Psoas muscle (tissue), 8 donors: ENCODE results near the gene TCTN2. TPM values are rescaled to one million over a fixed set of nuclear protein-coding genes. Genes with fewer than 3 reads are reported as not detected.

ENCODE experiments used
- ATAC-seq, 4 donors: fragments of 200-7000 bp; cut with Tn5 transposase; one replicate each; pipeline ENCODE4 v1.9.1; 2020; ENCODE audit warnings: moderate library complexity in 3 of 4, mild to moderate bottlenecking in 2 of 4
- DNase-seq, 2 donors: peaks; one replicate each; pipeline ENCODE4 v3.0.0-alpha.2; 2020
- H3K27ac ChIP-seq: fragments of 200-600 bp; one replicate; pipeline ENCODE4 v1.8.0; 2022
- H3K27me3 ChIP-seq, 3 donors: fragments of 200-600 bp in 1 of 3; one replicate each; pipeline versions ENCODE4 v1.6.1 to v1.8.0; 2013 to 2022; ENCODE audit warnings: low read length in 2 of 3, mild to moderate bottlenecking in 2 of 3, moderate library complexity in 1 of 3; ENCODE audit not compliant: insufficient read depth in 3 of 3
- H3K36me3 ChIP-seq, 2 donors: fragments of 200-600 bp in 1 of 2; one replicate each; pipeline versions ENCODE4 v1.6.1 to v1.8.0; 2013 to 2022; ENCODE audit warnings: low read depth in 1 of 2, mild to moderate bottlenecking in 1 of 2, moderate library complexity in 1 of 2; ENCODE audit not compliant: insufficient read depth in 1 of 2
- H3K4me1 ChIP-seq: fragments of 200-600 bp; one replicate; pipeline ENCODE4 v1.8.0; 2022
- H3K4me3 ChIP-seq: fragments of 200-600 bp; one replicate; pipeline ENCODE4 v1.8.0; 2022; ENCODE audit warnings: mild to moderate bottlenecking
- H3K9me3 ChIP-seq: fragments of 200-600 bp; one replicate; pipeline ENCODE4 v1.8.0; 2022
- WGBS, 3 donors: extraction: QIAGEN DNeasy Blood & Tissue Kit; methylation state at CpG; one replicate each; pipeline versions ENCODE4 v1.1.6 to v1.1.7; 2013; 5-methylcytosine and 5-hydroxymethylcytosine counted together
- intact Hi-C, 2 donors: fragments of 100-400 bp; cut with DNase I; formaldehyde crosslinking; loops; one replicate each; pipeline versions ENCODE4 v1.11.0 to v1.14.2; 2022
- polyA plus RNA-seq, 3 donors: library from polyadenylated mRNA; stranded (reverse); fragments of 200-250 nt; gene quantifications; one replicate each; pipeline ENCODE4 v1.2.3, GENCODE V29; 2013
- total RNA-seq, 4 donors: library from RNA; stranded (reverse); fragmentation: NEBNext Ultra II Directional in 2 of 4; extraction: Animal tissue kit (Norgen Biotek cat#: 25700) in 2 of 4; gene quantifications; one replicate each; pipeline versions ENCODE4 v1.2.1 to v1.2.4, GENCODE V29; 2021 to 2023
- TF ChIP-seq, protein P1 (sequence below): fragments of 200-600 bp; IDR thresholded peaks from one replicate; pipeline ENCODE4 v1.8.0; 2022; ENCODE audit warnings: antibody characterized with exemption
- donor health status: healthy with polysubstance abuse.
- donor health status: DM: no; HTN: no; CAD: no; lungs with moderate emphysema.
- donor health status: Bipolar disorder and iron deficiency.
- donor health status: healthy.
- donor health status: DM: yes; HTN: yes; CAD: no.
- donor health status: DM: no; HTN: no; CAD: no.
- donor health status: DM: no; HTN: no; CAD: no.
- donor health status: DM: yes; HTN: yes; CAD: no.

The TCTN2 gene
- total and polyA plus RNA-seq, 7 donors = 1.1 to 8.1 (median 1.8) TPM

GRCh38 chr12:123727878-123728277 lies 57.0 kb downstream of the TCTN2 start:
- peaks cover 3 to 96% of the 10 kb centered on the region in 2 donors for H3K36me3 ChIP-seq
- 86 to 90% (median 90%) methylated on average over 3 of the region's 3 CpGs for WGBS, 3 donors
- intact Hi-C loops = loop anchor here in 1 of 2 donors (10.0 kb wide), 1 partner anchor 237 kb away; no protein-coding TSS in a partner anchor

GRCh38 chr12:123731596-123731995 lies 60.7 kb downstream of the TCTN2 start:
- 89 to 98% (median 93%) methylated on average over 2 of the region's 2 CpGs for WGBS, 3 donors
- H3K27me3 ChIP-seq = no peaks in the 10 kb centered on the region
- intact Hi-C loops = loop anchor here in 1 of 2 donors (10.0 kb wide), 1 partner anchor 437 kb away; no protein-coding TSS in a partner anchor
- no peaks in the 10 kb centered on the region for H3K4me1 ChIP-seq
- no peaks in the 10 kb centered on the region for H3K9me3 ChIP-seq
- H3K4me3 ChIP-seq = no peak overlapping the region
- DNase-seq (no peak), ATAC-seq (no peak)
- TF ChIP-seq, protein P1, sequence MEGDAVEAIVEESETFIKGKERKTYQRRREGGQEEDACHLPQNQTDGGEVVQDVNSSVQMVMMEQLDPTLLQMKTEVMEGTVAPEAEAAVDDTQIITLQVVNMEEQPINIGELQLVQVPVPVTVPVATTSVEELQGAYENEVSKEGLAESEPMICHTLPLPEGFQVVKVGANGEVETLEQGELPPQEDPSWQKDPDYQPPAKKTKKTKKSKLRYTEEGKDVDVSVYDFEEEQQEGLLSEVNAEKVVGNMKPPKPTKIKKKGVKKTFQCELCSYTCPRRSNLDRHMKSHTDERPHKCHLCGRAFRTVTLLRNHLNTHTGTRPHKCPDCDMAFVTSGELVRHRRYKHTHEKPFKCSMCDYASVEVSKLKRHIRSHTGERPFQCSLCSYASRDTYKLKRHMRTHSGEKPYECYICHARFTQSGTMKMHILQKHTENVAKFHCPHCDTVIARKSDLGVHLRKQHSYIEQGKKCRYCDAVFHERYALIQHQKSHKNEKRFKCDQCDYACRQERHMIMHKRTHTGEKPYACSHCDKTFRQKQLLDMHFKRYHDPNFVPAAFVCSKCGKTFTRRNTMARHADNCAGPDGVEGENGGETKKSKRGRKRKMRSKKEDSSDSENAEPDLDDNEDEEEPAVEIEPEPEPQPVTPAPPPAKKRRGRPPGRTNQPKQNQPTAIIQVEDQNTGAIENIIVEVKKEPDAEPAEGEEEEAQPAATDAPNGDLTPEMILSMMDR = no peak
- peaks cover 9 to 97% of the 10 kb centered on the region in 2 donors for H3K36me3 ChIP-seq
- no peak overlapping the region for H3K27ac ChIP-seq

More at GRCh38 chr12:123727878-123728277, 57.0 kb downstream of the TCTN2 start:
- no peaks in the 10 kb centered on the region for H3K4me1 ChIP-seq
- no peak for DNase-seq
- no peaks in the 10 kb centered on the region for H3K9me3 ChIP-seq
- no peak overlapping the region for H3K4me3 ChIP-seq
- no peak overlapping the region for H3K27ac ChIP-seq
- ATAC-seq = no peak
- TF ChIP-seq, protein P1 = no peak
- no peaks in the 10 kb centered on the region for H3K27me3 ChIP-seq

DNA sequence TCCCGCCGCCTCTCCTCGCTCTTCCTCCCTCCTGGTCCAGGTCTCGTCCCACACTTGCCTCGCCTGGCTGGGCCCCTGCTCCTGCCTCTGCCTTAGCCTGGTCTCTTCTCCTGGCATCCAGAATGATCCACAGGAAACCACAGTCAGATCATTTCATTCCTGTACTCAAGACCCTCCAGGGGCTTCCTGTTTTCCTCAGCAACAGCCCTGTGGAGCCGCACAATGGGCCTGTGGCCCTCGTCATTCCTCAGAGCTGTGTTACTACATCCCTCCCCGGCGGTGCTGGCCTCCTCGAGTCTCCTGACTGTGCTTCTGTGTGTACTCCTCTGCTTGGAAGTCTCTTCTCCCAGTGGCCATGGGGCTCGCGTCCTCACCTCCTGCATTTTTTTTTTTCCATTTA lies 61.3 kb downstream of the TCTN2 start:
- TF ChIP-seq, protein P1 = no peak
- Histone ChIP-seq H3K36me3 (peaks cover 11 to 97% of the 10 kb centered on the region in 2 donors), H3K27me3 (no peaks in the 10 kb centered on the region), H3K9me3 (no peaks in the 10 kb centered on the region), H3K4me3 (no peak overlapping the region), H3K4me1 (no peaks in the 10 kb centered on the region), H3K27ac (no peak overlapping the region)
- ATAC-seq = no peak
- 86 to 95% (median 92%) methylated on average over 12 of the region's 12 CpGs for WGBS, 3 donors
- no peak for DNase-seq
- intact Hi-C loops = loop anchor here in 1 of 2 donors (10.0 kb wide), 1 partner anchor 437 kb away; no protein-coding TSS in a partner anchor

- Histone ChIP-seq H3K4me1 (no peaks in the 10 kb centered on the region), H3K4me3 (no peak overlapping the region), H3K9me3 (no peaks in the 10 kb centered on the region), H3K36me3 (peaks cover 8 to 97% of the 10 kb centered on the region in 2 donors), H3K27me3 (no peaks in the 10 kb centered on the region), H3K27ac (no peak overlapping the region)
- DNase-seq (no peak), ATAC-seq (no peak)
- TF ChIP-seq, protein P1 = no peak
- WGBS, 3 donors = 83 to 89% (median 89%) methylated on average over 10 of the region's 10 CpGs
- intact Hi-C loops = loop anchor here in 1 of 2 donors (10.0 kb wide), 1 partner anchor 438 kb away; no protein-coding TSS in a partner anchor
Observed at GRCh38 chr12:123733229-123733628, 62.3 kb downstream of the TCTN2 start.

GRCh38 chr12:123734268-123734667 lies 63.4 kb downstream of the TCTN2 start:
- Histone ChIP-seq H3K36me3 (peaks cover 8 to 97% of the 10 kb centered on the region in 2 donors), H3K9me3 (no peaks in the 10 kb centered on the region), H3K4me3 (no peak overlapping the region), H3K27ac (no peak overlapping the region), H3K27me3 (no peaks in the 10 kb centered on the region), H3K4me1 (no peaks in the 10 kb centered on the region)
- WGBS, 3 donors = 84 to 86% (median 86%) methylated on average over 5 of the region's 5 CpGs
- ATAC-seq = no peak
- intact Hi-C loops = loop anchor here in 1 of 2 donors (10.0 kb wide), 1 partner anchor 439 kb away; no protein-coding TSS in a partner anchor
- TF ChIP-seq, protein P1 = no peak
- no peak for DNase-seq
